ENCODE data around the gene ZDHHC13.

ZDHHC13 gene

DNA sequence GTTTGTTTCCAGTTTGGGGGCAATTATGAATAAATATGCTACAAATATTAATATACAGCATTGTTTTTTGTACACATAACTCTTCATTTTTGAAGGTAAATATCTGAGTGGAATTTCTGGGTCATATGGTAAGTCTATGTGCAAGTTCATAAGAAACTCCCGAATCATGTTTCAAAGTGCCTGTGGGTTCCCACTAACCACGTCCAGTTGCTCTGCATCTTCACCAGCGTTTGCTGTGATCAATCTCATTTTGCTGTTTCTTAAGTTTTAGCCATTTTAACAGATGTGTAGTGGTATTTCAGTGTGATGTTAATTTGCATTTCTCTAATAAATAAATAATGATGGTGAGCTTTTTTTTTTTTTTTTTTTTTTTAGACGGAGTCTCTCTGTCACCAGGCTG is 99.1 kb downstream of the ZDHHC13 start:
- TF ChIP-seq ZFP3 (CRISPR knock-in tag; IDR thresholded peaks at IDR 0.05) = no peak
- TF ChIP-seq GLIS3 (CRISPR knock-in tag; IDR thresholded peaks at IDR 0.05) = no peak
- no peak for TF ChIP-seq PPARA (CRISPR knock-in tag; IDR thresholded peaks at IDR 0.05; ENCODE audit: borderline replicate concordance)
- no peak for TF ChIP-seq ARNTL (CRISPR knock-in tag; IDR thresholded peaks at IDR 0.05; ENCODE audit: borderline replicate concordance, low read depth)
- no peak for TF ChIP-seq ZNF70 (CRISPR knock-in tag; IDR thresholded peaks at IDR 0.05)
- TF ChIP-seq SNAI2 (CRISPR knock-in tag; IDR thresholded peaks at IDR 0.05) = no peak
- TF ChIP-seq, protein P1, sequence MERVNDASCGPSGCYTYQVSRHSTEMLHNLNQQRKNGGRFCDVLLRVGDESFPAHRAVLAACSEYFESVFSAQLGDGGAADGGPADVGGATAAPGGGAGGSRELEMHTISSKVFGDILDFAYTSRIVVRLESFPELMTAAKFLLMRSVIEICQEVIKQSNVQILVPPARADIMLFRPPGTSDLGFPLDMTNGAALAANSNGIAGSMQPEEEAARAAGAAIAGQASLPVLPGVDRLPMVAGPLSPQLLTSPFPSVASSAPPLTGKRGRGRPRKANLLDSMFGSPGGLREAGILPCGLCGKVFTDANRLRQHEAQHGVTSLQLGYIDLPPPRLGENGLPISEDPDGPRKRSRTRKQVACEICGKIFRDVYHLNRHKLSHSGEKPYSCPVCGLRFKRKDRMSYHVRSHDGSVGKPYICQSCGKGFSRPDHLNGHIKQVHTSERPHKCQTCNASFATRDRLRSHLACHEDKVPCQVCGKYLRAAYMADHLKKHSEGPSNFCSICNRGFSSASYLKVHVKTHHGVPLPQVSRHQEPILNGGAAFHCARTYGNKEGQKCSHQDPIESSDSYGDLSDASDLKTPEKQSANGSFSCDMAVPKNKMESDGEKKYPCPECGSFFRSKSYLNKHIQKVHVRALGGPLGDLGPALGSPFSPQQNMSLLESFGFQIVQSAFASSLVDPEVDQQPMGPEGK (CRISPR knock-in tag; IDR thresholded peaks at IDR 0.05; ENCODE audit: borderline replicate concordance) = no peak
- ATAC-seq = no peak

DNA sequence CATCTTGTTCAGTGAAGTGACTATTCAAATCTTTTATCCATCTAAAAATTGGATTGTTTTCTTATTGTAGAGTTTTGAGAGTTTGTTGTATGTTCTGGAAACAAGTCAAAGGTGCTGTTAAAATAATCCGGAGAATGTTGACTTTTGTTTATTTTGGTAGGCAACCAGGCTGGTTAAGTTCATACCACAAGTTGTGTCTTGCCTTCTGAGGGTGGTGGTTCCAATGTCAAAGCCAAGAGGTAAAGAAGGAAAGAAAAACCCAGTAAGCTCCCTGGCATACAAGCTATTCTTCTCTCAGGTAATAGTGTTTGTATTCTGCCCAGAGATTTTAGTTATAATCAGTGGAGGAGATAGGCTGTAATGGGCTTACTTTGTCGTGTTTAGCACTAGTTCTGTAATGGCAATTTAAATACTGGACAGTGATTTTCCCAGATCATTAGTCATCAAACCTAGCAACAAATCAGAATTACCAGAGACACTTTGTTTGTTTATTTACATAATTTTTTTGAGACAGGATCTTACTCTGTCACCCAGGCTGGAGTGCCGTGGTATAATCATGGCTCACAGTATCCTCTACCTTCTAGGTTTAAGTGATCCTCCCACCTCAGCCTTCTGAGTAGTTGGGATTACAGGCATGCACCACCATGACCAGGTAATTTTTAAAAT is 99.9 kb downstream of the ZDHHC13 start:
- TF ChIP-seq BACH2 (CRISPR knock-in tag; IDR thresholded peaks at IDR 0.05; ENCODE audit: borderline replicate concordance) (no peak), ZFP30 (CRISPR knock-in tag; IDR thresholded peaks at IDR 0.05) (no peak), TCF4 (CRISPR knock-in tag; IDR thresholded peaks at IDR 0.05; ENCODE audit: borderline replicate concordance) (no peak), ISL1 (CRISPR knock-in tag; IDR thresholded peaks at IDR 0.05) (no peak), RARB (CRISPR knock-in tag; IDR thresholded peaks at IDR 0.05) (no peak), ZNF8 (CRISPR knock-in tag; IDR thresholded peaks at IDR 0.05) (no peak), CSDC2 (CRISPR knock-in tag; IDR thresholded peaks at IDR 0.05) (no peak), ZC3H10 (CRISPR knock-in tag; IDR thresholded peaks at IDR 0.05) (no peak), ZNF565 (CRISPR knock-in tag; conservative IDR thresholded peaks at IDR 0.05; ENCODE audit: low read depth) (no peak), ESRRG (CRISPR knock-in tag; IDR thresholded peaks at IDR 0.05) (no peak), GLIS3 (CRISPR knock-in tag; IDR thresholded peaks at IDR 0.05) (no peak)
- TF ChIP-seq, protein P2, sequence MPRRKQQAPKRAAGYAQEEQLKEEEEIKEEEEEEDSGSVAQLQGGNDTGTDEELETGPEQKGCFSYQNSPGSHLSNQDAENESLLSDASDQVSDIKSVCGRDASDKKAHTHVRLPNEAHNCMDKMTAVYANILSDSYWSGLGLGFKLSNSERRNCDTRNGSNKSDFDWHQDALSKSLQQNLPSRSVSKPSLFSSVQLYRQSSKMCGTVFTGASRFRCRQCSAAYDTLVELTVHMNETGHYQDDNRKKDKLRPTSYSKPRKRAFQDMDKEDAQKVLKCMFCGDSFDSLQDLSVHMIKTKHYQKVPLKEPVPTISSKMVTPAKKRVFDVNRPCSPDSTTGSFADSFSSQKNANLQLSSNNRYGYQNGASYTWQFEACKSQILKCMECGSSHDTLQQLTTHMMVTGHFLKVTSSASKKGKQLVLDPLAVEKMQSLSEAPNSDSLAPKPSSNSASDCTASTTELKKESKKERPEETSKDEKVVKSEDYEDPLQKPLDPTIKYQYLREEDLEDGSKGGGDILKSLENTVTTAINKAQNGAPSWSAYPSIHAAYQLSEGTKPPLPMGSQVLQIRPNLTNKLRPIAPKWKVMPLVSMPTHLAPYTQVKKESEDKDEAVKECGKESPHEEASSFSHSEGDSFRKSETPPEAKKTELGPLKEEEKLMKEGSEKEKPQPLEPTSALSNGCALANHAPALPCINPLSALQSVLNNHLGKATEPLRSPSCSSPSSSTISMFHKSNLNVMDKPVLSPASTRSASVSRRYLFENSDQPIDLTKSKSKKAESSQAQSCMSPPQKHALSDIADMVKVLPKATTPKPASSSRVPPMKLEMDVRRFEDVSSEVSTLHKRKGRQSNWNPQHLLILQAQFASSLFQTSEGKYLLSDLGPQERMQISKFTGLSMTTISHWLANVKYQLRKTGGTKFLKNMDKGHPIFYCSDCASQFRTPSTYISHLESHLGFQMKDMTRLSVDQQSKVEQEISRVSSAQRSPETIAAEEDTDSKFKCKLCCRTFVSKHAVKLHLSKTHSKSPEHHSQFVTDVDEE (CRISPR knock-in tag; IDR thresholded peaks at IDR 0.05) = no peak
- TF ChIP-seq, protein P3, sequence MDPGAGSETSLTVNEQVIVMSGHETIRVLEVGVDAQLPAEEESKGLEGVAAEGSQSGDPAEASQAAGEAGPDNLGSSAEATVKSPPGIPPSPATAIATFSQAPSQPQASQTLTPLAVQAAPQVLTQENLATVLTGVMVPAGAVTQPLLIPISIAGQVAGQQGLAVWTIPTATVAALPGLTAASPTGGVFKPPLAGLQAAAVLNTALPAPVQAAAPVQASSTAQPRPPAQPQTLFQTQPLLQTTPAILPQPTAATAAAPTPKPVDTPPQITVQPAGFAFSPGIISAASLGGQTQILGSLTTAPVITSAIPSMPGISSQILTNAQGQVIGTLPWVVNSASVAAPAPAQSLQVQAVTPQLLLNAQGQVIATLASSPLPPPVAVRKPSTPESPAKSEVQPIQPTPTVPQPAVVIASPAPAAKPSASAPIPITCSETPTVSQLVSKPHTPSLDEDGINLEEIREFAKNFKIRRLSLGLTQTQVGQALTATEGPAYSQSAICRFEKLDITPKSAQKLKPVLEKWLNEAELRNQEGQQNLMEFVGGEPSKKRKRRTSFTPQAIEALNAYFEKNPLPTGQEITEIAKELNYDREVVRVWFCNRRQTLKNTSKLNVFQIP (CRISPR knock-in tag; IDR thresholded peaks at IDR 0.05; ENCODE audit: borderline replicate concordance, low read depth) = no peak
- TF ChIP-seq, protein P1 (CRISPR knock-in tag; IDR thresholded peaks at IDR 0.05; ENCODE audit: borderline replicate concordance) = no peak
- TF ChIP-seq, protein P4, sequence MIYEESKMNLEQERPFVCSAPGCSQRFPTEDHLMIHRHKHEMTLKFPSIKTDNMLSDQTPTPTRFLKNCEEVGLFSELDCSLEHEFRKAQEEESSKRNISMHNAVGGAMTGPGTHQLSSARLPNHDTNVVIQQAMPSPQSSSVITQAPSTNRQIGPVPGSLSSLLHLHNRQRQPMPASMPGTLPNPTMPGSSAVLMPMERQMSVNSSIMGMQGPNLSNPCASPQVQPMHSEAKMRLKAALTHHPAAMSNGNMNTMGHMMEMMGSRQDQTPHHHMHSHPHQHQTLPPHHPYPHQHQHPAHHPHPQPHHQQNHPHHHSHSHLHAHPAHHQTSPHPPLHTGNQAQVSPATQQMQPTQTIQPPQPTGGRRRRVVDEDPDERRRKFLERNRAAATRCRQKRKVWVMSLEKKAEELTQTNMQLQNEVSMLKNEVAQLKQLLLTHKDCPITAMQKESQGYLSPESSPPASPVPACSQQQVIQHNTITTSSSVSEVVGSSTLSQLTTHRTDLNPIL (CRISPR knock-in tag; IDR thresholded peaks at IDR 0.05; ENCODE audit: low read depth) = no peak
- TF ChIP-seq, protein P5, sequence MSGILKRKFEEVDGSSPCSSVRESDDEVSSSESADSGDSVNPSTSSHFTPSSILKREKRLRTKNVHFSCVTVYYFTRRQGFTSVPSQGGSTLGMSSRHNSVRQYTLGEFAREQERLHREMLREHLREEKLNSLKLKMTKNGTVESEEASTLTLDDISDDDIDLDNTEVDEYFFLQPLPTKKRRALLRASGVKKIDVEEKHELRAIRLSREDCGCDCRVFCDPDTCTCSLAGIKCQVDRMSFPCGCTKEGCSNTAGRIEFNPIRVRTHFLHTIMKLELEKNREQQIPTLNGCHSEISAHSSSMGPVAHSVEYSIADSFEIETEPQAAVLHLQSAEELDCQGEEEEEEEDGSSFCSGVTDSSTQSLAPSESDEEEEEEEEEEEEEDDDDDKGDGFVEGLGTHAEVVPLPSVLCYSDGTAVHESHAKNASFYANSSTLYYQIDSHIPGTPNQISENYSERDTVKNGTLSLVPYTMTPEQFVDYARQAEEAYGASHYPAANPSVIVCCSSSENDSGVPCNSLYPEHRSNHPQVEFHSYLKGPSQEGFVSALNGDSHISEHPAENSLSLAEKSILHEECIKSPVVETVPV (CRISPR knock-in tag; IDR thresholded peaks at IDR 0.05) = no peak
- ATAC-seq = no peak
